H1 (cell line): ENCODE data around the gene COL2A1. TPM values are rescaled to one million over a fixed set of nuclear protein-coding genes. Genes with fewer than 3 reads are reported as not detected.

ENCODE experiments used
- CBX8 ChIP-seq: fragments of 300-800, 300-1000 bp; sonication (generic); IDR thresholded peaks from 2 replicates; pipeline ENCODE4 v1.7.1; 2016; ENCODE audit warnings: low read depth, low read length, borderline replicate concordance
- GABPA ChIP-seq: IDR thresholded peaks from 2 replicates; pipeline ENCODE4 v1.6.1; 2011; ENCODE audit warnings: mild to moderate bottlenecking, low read length, moderate library complexity, borderline replicate concordance; ENCODE audit not compliant: insufficient read depth
- ZNF274 ChIP-seq: IDR thresholded peaks from 2 replicates; pipeline ENCODE4 v1.7.0; 2012; ENCODE audit warnings: low read length, borderline replicate concordance; ENCODE audit errors: extremely low read depth
- polyA plus RNA-seq, 7 experiments: library from polyadenylated mRNA; depleted of rRNA in 3 of 7; stranded (reverse) in 5 of 7; unstranded in 2 of 7; fragments of >200 nt in 5 of 7; fragments of 200-250 nt in 2 of 7; gene quantifications; 1 replicate in 5 of 7; 2 replicates in 1 of 7; 4 replicates in 1 of 7; pipeline versions ENCODE4 v1.2.1 to v1.2.3, GENCODE V29; 2011 to 2013; ENCODE audit warnings: missing spikeins in 2 of 7, mixed read lengths in 2 of 7
- total RNA-seq: library from RNA; stranded (reverse); fragmentation: NEBNext Ultra II Directional; extraction: Animal tissue kit (Norgen Biotek cat#: 25700); gene quantifications from 2 replicates; pipeline ENCODE4 v1.2.1, GENCODE V29; 2021
- TF ChIP-seq, protein P1 (sequence below): IDR thresholded peaks from 2 replicates; pipeline ENCODE4 v1.6.1; 2012; ENCODE audit warnings: inconsistent platforms

COL2A1 gene
- total and polyA plus RNA-seq, 2 of the 8 experiments (the other 6 are each of a cell fraction or from before 2014, with no cell fraction given) = 4.2 to 14.6 TPM

- TF ChIP-seq ZNF274 = no peak
- TF ChIP-seq GABPA = no peak
- TF ChIP-seq CBX8 = no peak
- TF ChIP-seq, protein P1, sequence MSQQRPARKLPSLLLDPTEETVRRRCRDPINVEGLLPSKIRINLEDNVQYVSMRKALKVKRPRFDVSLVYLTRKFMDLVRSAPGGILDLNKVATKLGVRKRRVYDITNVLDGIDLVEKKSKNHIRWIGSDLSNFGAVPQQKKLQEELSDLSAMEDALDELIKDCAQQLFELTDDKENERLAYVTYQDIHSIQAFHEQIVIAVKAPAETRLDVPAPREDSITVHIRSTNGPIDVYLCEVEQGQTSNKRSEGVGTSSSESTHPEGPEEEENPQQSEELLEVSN = no peak
Observed at GRCh38 chr12:47935184-47935583, 69.1 kb downstream of the COL2A1 start (continued).
